Breast epithelium (tissue), 3 donors: ENCODE results near the gene DIS3L2.

Source experiments
- CTCF ChIP-seq, 3 donors: fragments of 450-650 bp; IDR thresholded peaks; one replicate each; pipeline ENCODE4 v1.5.1; 2016 to 2017; ENCODE audit warnings: antibody characterized with exemption in 3 of 3, mild to moderate bottlenecking in 3 of 3, moderate library complexity in 3 of 3
- POLR2A ChIP-seq: fragments of 450-650 bp; IDR thresholded peaks from one replicate; pipeline ENCODE4 v1.6.1; 2016; ENCODE audit warnings: antibody characterized with exemption, mild to moderate bottlenecking, moderate library complexity
- POLR2AphosphoS5 ChIP-seq, 3 donors: sonication (generic); formaldehyde crosslinking; IDR thresholded peaks; one replicate each; pipeline ENCODE4 v1.6.1; 2017; ENCODE audit warnings: antibody characterized with exemption in 3 of 3

- TF ChIP-seq CTCF (IDR thresholded peaks at IDR 0.05) (no peak), POLR2A (no peak), POLR2AphosphoS5 (IDR thresholded peaks at IDR 0.05) (no peak)
Measured at GRCh38 chr2:232340171-232340935, 378.8 kb downstream of the DIS3L2 start.
